GM10847 (cell line): ENCODE results near the gene BICD1.

Source experiments
- POLR2A ChIP-seq: IDR thresholded peaks from 2 replicates; pipeline ENCODE4 v1.6.1; 2011; ENCODE audit not compliant: insufficient read length; ENCODE audit errors: extremely low read depth

The BICD1 gene

GRCh38 chr12:32395026-32395425 lies 288.4 kb downstream of the BICD1 start:
- TF ChIP-seq POLR2A = no peak

- TF ChIP-seq POLR2A = no peak
Measured at GRCh38 chr12:32397696-32398095, 291.0 kb downstream of the BICD1 start.

GRCh38 chr12:32398181-32398580 lies 291.5 kb downstream of the BICD1 start:
- no peak for TF ChIP-seq POLR2A

GRCh38 chr12:32398816-32399369 lies 292.2 kb downstream of the BICD1 start:
- TF ChIP-seq POLR2A = no peak

GRCh38 chr12:32399370-32400113 lies 292.9 kb downstream of the BICD1 start, which contains the start of gene FGD4:
Gene FGD4 (plus strand): TSS chr12:32399558.
- no peak for TF ChIP-seq POLR2A

- no peak for TF ChIP-seq POLR2A
Measured at GRCh38 chr12:32400114-32400672, 293.5 kb downstream of the BICD1 start.

- no peak for TF ChIP-seq POLR2A
Measured at GRCh38 chr12:32400866-32401265, 294.2 kb downstream of the BICD1 start.

GRCh38 chr12:32402170-32402569 lies 295.5 kb downstream of the BICD1 start:
- TF ChIP-seq POLR2A = no peak

GRCh38 chr12:32402946-32403345 lies 296.3 kb downstream of the BICD1 start:
- no peak for TF ChIP-seq POLR2A

GRCh38 chr12:32407795-32408194 lies 301.1 kb downstream of the BICD1 start:
- TF ChIP-seq POLR2A = no peak

- TF ChIP-seq POLR2A = no peak
Measured at GRCh38 chr12:32413412-32413811, 306.8 kb downstream of the BICD1 start.

- TF ChIP-seq POLR2A = no peak
Measured at GRCh38 chr12:32418221-32418620, 311.6 kb downstream of the BICD1 start.

GRCh38 chr12:32418903-32419519 lies 312.4 kb downstream of the BICD1 start:
- no peak for TF ChIP-seq POLR2A

GRCh38 chr12:32419520-32419960 lies 312.9 kb downstream of the BICD1 start:
- no peak for TF ChIP-seq POLR2A

GRCh38 chr12:32420356-32420755 lies 313.7 kb downstream of the BICD1 start:
- TF ChIP-seq POLR2A = no peak

- TF ChIP-seq POLR2A = no peak
Measured at GRCh38 chr12:32423559-32423958, 316.9 kb downstream of the BICD1 start.
